Measurements from ENCODE around the gene AR.
"Not testable (repeated sequence)": the region's sequence is repeated elsewhere in the genome, so short reads cannot be mapped to it uniquely, and the experiment has no call there.

AR gene

DNA sequence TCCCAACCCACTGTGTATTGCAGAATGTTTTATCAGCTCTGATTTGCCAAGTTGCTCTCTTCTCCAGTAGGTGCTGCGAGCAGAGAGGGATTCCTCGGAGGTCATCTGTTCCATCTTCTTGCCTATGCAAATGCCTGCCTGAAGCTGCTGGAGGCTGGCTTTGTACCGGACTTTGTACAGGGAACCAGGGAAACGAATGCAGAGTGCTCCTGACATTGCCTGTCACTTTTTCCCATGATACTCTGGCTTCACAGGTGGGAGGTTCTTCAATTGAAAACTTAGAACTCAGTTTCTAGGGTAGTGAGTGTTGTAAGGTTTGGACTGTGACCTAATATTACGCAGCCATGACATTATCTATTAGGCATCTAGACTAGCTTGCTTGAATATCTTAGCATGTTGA lies 24.9 kb downstream of the AR start:
- no peak for DNase-seq (ENCODE audit: low read depth)

DNA sequence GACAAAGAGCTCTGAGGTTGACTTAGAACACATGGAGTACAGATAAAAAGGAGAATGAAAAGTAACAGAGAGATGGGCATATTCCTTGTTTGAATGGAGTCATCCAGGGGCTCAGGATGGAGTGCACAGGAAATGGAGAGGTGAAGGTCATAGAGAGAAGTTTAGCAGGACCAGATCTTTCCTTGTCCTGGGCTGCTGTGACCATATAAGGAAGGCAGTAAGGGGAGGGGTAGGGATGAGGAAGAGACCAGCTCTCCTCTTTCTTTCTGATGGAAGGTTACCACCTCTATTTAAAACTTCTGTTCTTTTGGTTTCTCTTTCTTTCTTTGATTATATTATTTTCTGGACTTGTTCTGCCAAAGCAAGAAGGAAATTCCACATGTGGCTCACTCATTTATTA lies 27.0 kb downstream of the AR start:
- DNase-seq (ENCODE audit: low read depth), result no peak

DNA sequence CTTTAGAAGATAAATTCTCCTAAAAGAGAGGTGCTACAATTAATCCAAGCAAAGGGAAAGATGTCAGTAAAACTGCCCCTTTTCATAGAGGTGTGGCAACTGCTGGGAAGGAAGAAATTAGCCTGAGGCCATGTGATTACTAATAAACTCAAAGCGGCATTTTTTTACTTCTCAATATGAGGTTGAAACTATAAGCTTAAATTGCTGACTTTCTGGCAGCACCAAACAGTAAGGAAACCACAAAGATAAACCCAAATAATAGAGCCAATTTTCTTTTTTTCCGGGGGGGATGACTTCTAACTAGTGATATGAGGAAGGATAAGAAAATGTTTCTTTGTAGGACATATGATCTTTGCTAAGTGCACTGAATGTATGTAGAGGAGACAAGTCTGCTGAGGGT lies 30.9 kb downstream of the AR start:
- no peak for DNase-seq (ENCODE audit: low read depth)

DNA sequence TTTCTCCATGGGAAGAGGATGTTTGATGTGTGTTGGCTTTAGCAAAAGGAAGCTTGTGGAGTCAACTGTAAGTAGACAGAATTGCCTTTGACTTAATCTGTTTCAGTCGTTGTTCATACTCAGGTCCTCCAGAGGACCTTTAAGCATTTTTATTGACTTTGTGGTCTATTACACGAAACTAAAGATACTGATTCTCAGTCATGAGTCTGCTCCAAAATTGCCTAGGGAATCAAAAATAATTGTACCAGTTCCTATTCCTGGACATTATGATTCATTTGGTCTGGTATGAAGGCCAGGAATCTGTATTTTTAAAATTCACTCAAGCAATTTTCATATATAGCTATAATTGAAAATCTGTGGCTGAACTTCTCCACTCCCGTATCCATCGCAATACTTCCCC lies 38.6 kb downstream of the AR start:
- no peak for DNase-seq (ENCODE audit: low read depth)

DNA sequence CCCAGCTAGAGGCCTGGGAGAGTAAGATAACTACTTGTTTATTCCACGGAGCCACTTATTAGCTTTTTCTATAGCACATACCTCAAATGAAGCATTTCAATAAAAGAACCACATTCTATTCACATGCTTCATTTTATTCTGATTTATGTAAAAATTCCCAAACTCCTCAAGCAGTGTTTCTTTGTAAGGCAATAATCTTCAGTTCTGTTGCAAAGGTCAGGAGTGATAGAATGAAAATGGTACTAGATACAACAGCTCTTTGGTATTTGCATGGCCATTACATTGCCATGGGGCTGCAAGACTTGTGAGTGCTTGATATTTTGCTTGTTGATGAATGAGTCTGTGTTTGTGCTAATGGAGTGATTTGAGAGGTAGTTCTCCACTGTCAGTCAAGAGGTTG lies 39.4 kb downstream of the AR start:
- DNase-seq (ENCODE audit: low read depth), result no peak

DNA sequence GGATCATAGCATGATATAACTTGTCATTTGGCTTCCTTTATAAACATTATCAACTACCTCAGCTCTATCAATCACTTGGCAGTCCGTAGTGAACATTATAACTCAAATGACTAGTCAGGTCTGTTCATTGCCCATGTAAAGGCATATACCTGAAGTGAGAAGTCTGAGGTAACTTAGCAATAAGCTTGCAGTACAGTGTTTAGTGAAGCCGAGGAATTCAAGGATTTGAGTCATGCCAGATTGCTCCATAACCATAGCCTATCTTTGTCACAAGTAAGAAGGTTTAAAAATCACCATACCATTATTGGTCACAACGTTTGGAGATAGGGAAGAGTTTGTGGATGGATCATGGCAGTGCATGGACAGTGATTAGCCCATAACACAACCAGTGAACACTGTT lies 41.6 kb downstream of the AR start:
- DNase-seq (ENCODE audit: low read depth), result no peak

DNA sequence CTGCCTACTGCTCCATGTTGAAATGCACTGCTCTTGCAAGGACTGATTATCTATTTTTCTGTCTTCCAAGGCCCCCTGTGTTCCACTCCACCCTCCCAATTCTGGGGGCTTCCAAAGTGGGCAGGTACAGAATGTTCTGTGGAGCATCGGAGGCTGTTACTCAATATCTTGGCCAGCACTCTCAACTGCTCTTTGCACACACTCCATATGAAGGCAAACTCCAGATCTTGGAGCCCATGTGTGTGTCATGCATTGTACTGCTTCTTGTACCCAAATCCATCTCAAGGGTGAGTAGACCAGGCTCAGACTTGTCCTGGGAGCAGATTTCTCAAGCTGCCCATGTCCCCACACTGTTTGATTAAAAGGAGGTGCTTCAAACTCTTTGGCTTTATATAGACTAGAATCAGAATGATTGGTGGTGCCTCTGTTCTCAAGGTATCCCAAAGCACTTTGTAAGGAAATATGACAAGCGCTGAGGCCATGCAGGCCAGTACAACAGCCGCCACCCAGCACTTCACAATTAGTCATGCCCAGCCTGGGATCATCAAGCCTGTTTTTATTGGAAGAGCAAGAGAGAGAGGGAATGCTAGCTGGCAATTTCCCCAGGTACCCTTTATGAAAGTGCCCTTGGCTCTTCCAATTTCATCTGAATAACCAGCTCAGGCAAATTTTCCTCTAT lies 44.3 kb downstream of the AR start:
- no peak for DNase-seq (ENCODE audit: low read depth)

DNA sequence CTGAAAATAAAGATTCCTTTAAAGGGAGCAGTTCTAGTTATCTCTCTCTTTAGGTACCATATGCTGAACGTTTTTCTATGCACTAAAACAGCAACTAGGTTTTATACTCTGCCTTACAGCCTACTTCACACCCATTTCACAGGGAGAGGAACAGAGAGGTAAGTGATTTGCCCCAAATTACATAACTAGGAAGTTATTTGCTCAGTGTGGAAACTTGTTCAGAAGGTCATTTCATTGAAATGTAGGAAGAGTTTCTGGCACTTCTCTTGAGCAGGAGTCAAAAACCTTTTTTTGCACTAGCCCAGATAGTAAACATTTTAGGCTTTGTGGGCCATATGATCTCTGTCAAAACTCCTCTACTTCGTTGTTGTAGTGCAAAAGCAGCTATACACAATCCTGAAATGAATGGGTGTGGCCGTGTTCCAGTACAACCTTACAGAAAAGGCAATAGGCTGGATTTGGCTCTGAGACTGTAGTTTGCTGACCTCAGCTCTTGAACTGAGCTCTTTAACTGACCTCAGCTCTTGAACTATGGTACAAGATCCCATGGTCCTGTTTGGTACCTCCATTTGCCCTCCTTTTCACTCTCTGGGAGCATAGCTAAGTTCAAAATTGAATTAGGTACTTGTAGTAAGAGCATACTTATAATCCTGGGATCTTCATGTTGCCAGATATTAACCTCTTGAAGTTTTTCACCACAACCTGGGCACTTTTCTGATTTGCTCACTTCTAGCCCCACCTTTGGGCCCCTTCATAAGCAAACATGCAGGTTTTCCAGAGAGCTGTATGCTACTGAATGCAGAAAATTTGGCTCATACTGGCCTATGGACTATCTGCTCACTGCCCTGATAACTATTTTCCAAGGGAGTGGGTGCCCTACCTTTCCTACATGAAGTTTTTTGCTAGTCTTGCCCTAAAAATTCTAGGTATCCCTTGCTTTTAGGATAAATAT lies 53.3 kb downstream of the AR start:
- DNase-seq (ENCODE audit: low read depth), result no peak

DNA sequence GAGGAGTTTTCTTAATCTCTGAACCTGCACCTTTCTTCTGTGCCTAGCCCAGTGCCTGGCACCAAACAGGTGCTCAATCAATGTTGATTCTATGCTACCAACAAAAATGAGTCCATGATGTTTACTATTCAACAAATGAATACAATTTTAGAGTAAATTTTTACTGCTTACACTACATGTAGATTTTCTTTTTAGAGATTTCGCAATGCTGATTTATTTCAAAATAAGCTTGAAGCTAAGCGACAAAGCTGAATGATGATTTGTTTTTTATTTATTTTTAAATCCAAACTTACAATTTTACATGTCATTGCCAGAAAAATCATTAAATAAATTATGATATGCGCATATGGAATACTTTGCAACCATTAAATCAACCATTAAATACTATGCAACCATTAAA lies 55.7 kb downstream of the AR start:
- no peak for DNase-seq (ENCODE audit: low read depth)

DNA sequence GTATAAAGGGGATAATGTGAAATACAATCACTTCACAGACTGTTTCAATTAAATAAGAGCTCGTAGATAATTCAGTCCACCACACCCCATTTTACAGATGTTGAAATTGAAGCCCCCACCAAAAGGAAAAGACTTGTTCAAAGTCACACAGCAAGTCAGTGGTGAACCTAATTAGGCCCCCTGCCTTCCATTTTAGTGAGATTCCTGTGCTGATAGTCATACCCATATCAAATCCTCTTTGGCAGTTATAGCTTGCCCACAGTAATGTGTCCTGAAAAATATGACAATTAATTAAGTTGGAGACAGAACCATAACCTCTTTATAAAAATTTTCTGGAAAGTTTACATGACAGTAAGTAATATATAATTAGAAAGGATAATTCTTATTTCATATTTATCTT lies 58.0 kb downstream of the AR start:
- DNase-seq (ENCODE audit: low read depth), result no peak

DNA sequence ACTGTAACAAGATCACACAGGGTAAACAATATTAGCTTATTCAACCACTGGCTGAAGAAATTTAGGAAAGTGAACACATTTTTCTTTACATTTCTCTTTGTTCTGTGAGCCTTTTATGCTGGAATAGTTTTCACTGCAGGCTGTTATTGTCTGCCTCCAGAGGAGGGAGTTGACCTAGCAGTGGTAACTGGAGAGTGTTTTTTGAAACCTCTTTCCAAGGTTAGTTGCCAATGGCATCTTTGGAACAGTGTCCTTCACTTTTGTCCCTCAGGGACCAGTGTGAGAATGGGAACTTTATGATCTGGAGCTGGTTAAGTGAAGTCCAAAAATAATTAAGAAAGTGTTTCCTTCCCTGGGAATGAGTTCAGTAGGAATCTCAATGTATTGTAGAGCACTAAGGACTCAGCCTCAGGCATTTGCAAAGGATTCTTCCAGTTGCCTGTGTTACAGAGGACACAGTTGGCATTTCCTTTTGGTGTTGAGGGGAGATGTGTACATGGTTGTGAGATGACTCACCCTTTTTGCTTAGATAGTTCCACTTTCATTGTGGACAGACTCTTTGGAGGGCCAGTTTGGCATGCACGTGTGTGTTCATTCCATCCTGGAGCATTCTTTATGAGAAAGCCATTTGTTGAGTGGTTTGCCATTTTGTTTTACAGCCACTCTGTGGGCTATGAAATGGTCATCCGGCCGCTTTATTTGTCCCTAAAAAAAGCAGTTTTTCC lies 61.3 kb downstream of the AR start:
- DNase-seq (ENCODE audit: low read depth), result peak; percentile 66

DNA sequence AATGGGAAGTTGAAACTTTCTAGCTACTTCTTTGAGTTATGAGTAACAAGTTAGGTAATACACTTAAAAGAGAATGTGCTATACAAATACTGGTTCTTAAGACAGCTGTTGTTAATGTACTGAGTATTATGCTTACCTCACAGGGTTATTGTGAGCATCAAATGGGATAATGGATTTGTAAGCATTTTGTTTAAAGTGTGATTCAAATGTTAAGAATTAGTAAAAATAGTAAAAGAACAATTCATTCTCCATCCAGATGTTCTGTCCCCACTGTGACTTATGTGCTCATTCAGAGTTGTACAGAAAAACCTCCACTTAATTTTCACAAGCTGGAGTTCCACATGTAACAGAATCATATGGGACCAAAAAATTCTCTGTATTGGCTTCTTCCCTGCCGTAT lies 63.6 kb downstream of the AR start:
- no peak for DNase-seq (ENCODE audit: low read depth)

DNA sequence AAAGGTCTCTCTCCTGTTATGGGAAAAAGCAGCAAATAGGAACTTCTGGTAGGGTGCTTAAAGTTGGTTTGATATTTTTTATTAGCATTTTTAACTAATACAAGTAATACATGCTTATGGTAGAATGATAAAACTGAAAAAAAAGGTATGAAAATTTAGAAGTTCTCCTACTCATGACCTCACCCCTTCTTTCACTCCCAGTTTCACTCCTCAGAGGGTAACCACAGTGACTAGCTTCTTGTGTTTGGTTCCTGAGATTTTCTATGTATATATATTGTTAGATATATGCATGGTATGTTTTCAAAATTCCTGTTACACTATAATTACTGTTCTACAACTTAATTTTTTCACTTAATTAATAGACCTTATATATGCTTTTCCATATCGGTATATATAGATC lies 66.5 kb downstream of the AR start:
- DNase-seq (ENCODE audit: low read depth), result no peak

DNA sequence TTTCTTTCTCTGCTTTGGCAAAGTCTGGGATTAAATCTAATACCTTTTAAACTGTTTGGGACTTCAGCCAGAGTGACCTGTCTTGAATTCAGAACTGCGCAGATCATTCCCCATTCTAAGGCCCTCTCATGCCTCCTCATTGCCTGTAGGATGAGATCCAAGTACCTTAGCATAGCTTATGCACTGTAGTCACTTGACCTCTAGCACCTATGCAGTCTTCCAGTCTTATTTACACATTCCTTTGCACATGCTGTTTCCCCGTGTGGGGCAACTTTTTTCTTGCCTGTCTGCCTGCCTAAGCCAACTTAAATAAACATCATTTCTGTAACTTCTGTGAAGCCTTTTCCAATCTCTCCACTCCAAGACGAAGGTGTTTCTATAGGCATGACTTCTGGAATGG lies 68.4 kb downstream of the AR start:
- DNase-seq (ENCODE audit: low read depth), result no peak

DNA sequence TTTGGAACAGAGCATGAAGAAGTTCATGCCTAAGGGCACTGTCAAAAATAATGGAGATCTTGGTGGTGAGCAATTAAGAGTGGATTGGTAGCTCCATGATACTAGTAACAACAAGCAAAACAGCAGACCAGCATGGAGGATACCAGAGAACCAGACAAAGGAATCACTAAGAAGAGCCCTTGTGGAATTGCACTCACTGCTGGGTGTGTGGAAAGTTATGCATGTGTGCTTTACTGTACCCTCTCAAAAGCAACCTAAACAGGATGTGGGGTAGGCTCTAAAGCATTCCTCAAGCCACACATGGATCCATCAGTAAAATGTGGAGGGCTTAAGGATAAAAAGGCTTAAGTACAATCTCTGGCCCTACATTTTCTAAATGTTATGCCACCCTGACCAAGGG lies 69.5 kb downstream of the AR start:
- no peak for DNase-seq (ENCODE audit: low read depth)

DNA sequence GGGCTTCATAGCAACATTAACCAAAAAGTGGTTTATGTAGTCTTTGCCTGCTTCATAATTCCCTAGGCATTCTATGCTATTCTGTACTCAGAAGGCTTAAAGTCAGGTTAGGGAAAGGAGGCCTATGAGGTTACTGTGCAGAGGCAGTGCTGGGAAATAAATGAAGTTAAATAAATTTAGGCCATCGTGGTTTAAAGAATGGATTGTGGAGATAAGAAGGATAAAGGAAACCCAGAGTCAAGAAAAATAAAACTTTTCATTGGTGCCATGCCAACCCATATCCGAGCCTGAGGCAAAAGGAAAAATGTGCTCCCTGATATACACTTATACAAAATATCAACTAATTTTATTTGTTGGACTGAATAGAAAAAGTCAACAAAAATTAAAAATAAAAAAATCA lies 70.2 kb downstream of the AR start:
- DNase-seq (ENCODE audit: low read depth), result no peak

DNA sequence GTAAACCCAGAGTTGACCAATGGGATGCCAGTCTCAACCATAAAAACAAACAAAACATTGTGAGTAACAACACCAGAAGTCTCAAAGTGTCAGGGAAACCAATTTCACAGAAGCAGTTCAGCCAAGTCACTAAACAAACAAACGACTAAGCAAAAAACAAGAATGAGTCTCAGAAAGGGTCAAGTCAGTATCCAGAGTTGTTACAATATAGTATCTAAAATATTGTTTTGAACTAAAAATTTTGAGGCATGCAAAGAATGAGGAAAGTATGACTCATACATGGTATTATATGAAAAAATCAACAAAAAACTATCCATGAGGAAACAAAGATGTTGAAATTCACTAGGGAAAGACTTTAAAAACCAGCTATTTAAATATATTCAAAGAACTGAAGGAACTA lies 70.6 kb downstream of the AR start:
- no peak for DNase-seq (ENCODE audit: low read depth)

DNA sequence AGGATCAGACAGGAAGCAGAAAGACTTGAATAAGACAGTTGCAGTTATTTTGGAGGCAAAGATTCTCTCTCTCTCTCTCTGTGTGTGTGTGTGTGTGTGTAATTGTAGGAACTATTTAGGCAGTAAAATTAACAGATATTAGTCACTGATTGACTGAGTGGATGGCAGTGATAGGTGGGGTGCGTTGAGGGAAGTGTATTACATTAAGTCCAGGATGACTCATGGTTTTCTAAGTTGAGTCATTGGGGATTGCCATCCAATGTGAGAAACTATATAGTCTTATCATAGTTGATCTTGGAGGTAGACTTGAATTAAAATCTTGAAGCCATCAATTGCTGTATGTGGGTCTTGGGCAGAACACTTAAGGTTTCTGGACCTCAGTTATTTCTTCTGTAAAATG lies 75.4 kb downstream of the AR start:
- no peak for DNase-seq (ENCODE audit: low read depth)

DNA sequence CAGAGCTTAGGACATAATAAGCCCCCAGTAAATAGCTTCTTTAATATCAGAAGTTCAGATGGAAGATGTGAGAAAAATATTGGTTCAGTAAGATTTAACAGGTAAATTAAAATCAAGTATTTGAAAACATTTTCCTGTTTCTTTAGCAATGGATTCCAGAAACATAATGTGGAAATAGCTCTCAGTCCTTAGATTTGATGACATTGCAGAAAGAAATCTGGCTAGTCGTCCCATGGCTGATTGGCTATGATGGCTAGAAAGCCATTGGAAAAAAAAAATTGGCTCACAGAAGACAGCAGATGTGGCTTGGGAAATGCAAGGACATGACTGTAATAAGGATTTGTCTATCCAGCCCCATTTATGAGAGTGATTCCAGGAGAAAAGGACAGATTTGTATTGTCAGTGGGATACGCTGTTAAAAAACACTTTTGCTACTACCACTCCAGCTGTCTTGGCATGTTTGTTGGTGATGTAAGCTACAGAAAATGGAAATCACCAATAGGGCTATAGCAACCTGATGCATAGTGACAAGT lies 78.3 kb downstream of the AR start:
- no peak for DNase-seq (ENCODE audit: low read depth)

DNA sequence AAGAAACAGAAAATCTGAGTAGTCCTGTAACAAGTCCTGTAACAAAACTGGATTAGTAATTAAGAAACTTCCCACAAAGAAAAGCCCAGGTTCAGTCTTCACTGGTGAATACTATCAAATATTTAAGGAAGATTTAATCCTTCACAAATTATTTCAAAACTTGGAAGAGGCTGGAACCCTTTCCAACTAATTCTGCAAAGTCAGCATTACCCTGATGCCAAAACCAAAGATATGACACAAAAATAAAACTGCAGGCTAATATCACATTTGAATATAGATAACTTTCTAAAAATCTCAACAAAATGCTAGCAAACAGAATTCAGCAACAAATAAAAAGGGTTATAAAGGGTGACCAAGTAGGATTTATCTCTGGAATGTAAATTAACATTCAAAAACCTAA lies 80.5 kb downstream of the AR start:
- DNase-seq (ENCODE audit: low read depth), result no peak

DNA sequence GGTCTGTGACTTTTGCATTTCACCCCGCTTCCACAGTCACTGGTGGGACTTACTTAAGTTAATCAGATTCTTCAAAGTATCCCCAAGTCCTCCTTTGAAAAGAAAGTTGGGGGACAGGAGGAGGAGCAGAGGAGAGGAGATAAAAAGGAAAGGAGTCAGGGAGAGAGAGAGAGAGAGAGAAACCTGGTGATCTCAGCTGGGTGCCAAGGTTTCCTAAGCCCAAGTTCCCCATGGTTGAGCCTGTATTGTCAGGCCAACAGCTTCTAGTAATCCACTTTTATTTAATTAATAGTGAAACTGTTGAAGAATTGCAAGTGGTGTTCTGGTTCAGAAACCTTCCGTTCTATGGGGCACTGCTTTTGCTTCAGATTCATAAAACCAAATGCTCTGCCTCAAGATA lies 91.6 kb downstream of the AR start:
- DNase-seq (ENCODE audit: low read depth), result no peak

DNA sequence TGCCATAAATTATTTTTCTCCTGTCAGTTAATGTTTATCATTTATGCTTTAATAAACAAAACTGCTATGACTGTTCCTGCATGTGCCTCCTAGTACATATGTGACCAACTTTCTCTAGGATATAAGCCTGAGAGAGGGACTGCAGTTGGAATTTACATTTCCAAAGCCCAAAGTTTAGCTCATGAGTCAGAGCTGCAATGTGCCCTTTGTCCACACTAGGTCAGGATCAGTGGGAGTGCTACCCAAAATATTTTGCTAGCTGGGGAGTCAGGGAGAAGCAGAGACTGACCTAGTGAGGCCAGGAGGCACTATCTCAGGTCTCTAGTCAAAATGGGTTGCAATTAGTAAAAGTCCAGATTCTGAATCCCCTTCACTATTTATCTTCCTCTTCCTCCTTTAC lies 92.7 kb downstream of the AR start:
- DNase-seq (ENCODE audit: low read depth), result no peak

DNA sequence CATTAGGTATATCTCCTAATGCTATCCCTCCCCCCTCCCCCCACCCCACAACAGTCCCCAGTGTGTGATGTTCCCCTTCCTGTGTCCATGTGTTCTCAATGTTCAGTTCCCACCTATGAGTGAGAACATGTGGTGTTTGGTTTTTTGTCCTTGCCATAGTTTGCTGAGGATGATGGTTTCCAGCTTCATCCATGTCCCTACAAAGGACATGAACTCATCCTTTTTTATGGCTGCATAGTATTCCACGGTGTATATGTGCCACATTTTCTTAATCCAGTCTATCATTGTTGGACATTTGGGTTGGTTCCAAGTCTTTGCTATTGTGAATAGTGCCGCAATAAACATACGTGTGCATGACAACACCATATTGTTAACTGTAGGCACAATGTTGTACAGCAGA lies 93.5 kb downstream of the AR start:
- not testable (repeated sequence) for DNase-seq (ENCODE audit: low read depth)

All from HS-5 (cell line).